Endothelial cell (in vitro differentiated cells): Measurements from ENCODE around the gene PAOX. TPM values are rescaled to one million over a fixed set of nuclear protein-coding genes. Genes with fewer than 3 reads are reported as not detected.

ENCODE experiments used
- DNase-seq: peaks from one replicate; pipeline ENCODE4 v3.0.0; 2021; ENCODE audit warnings: low spot score
- H3K27ac Mint-ChIP-seq: one replicate; pipeline ENCODE4 v1.8.0; 2021; ENCODE audit warnings: mixed read lengths, inconsistent platforms; ENCODE audit not compliant: unreplicated experiment
- H3K27me3 Mint-ChIP-seq: one replicate; pipeline ENCODE4 v1.8.0; 2021; ENCODE audit warnings: mild to moderate bottlenecking, moderate library complexity, mixed read lengths, inconsistent platforms; ENCODE audit not compliant: unreplicated experiment
- H3K36me3 Mint-ChIP-seq: one replicate; pipeline ENCODE4 v1.8.0; 2021; ENCODE audit warnings: mild to moderate bottlenecking, low read depth, mixed read lengths, inconsistent platforms; ENCODE audit not compliant: unreplicated experiment
- H3K4me1 Mint-ChIP-seq: one replicate; pipeline ENCODE4 v1.8.0; 2021; ENCODE audit warnings: mild to moderate bottlenecking, mixed read lengths, inconsistent platforms; ENCODE audit not compliant: unreplicated experiment
- H3K4me3 Mint-ChIP-seq: one replicate; pipeline ENCODE4 v1.8.0; 2021; ENCODE audit warnings: mild to moderate bottlenecking, mixed read lengths, inconsistent platforms; ENCODE audit not compliant: unreplicated experiment
- H3K9me3 Mint-ChIP-seq: one replicate; pipeline ENCODE4 v1.8.0; 2021; ENCODE audit warnings: mixed read lengths, inconsistent platforms; ENCODE audit not compliant: unreplicated experiment
- CTCF ChIP-seq: fragments of 200-600 bp; sonication (generic); IDR thresholded peaks from one replicate; pipeline ENCODE4 v1.5.0; 2021; ENCODE audit warnings: antibody characterized with exemption; ENCODE audit not compliant: unreplicated experiment
- total RNA-seq: library from RNA; stranded (reverse); fragmentation: NEBNext Ultra II Directional; extraction: Animal tissue kit (Norgen Biotek cat#: 25700); gene quantifications from one replicate; pipeline ENCODE4 v1.2.1, GENCODE V29; 2021; ENCODE audit not compliant: unreplicated experiment

PAOX gene
- total RNA-seq, 1 donor from 2014 or later: 6.6 TPM

GRCh38 chr10:133401500-133401899, 22.4 kb downstream of the PAOX start:
- no peaks in the 10 kb centered on the region for H3K9me3 Mint-ChIP-seq

GRCh38 chr10:133401981-133402725, 23.1 kb downstream of the PAOX start:
- Mint-ChIP-seq H3K36me3 (peaks cover 52% of the 10 kb centered on the region), H3K27me3 (peaks cover 1% of the 10 kb centered on the region), H3K27ac (no peak overlapping the region), H3K4me1 (peaks cover 11% of the 10 kb centered on the region), H3K9me3 (no peaks in the 10 kb centered on the region), H3K4me3 (peak overlapping the region; percentile 33)
- no peak for TF ChIP-seq CTCF
- DNase-seq: no peak

More at GRCh38 chr10:133401500-133401899, 22.4 kb downstream of the PAOX start:
- TF ChIP-seq CTCF: no peak
- no peak for DNase-seq
- Mint-ChIP-seq H3K27ac (no peak overlapping the region), H3K36me3 (peaks cover 49% of the 10 kb centered on the region), H3K4me3 (no peak overlapping the region), H3K4me1 (peaks cover 11% of the 10 kb centered on the region), H3K27me3 (peaks cover 1% of the 10 kb centered on the region)

GRCh38 chr10:133403359-133403758, 24.3 kb downstream of the PAOX start:
- peak overlapping the region; percentile 66 for H3K4me3 Mint-ChIP-seq
- no peaks in the 10 kb centered on the region for H3K9me3 Mint-ChIP-seq
- H3K27ac Mint-ChIP-seq: peak overlapping the region; percentile 40
- peaks cover 1% of the 10 kb centered on the region for H3K27me3 Mint-ChIP-seq
- peaks cover 49% of the 10 kb centered on the region for H3K36me3 Mint-ChIP-seq
- no peak for TF ChIP-seq CTCF
- DNase-seq: no peak
- H3K4me1 Mint-ChIP-seq: peaks cover 11% of the 10 kb centered on the region

- no peak for DNase-seq
- no peak for TF ChIP-seq CTCF
- no peak overlapping the region for H3K27ac Mint-ChIP-seq
- no peaks in the 10 kb centered on the region for H3K9me3 Mint-ChIP-seq
- H3K4me1 Mint-ChIP-seq: peaks cover 11% of the 10 kb centered on the region
- H3K36me3 Mint-ChIP-seq: peaks cover 49% of the 10 kb centered on the region
- peaks cover 1% of the 10 kb centered on the region for H3K27me3 Mint-ChIP-seq
- peak overlapping the region; percentile 66 for H3K4me3 Mint-ChIP-seq
Measured at GRCh38 chr10:133403784-133404183, 24.7 kb downstream of the PAOX start.

- Mint-ChIP-seq H3K27ac (no peak overlapping the region), H3K4me3 (no peak overlapping the region), H3K36me3 (peaks cover 56% of the 10 kb centered on the region)
Measured at GRCh38 chr10:133405272-133405671, 26.2 kb downstream of the PAOX start.

More at GRCh38 chr10:133405272-133405671, 26.2 kb downstream of the PAOX start:
- peaks cover 1% of the 10 kb centered on the region for H3K27me3 Mint-ChIP-seq
- no peak for TF ChIP-seq CTCF
- H3K9me3 Mint-ChIP-seq: no peaks in the 10 kb centered on the region
- peaks cover 11% of the 10 kb centered on the region for H3K4me1 Mint-ChIP-seq
- DNase-seq: no peak
